Activated CD4-positive, alpha-beta T cell treated with anti-CD3 and anti-CD28 coated beads, Interleukin-2, amount 50 U/mL, for 48 hours (primary cell): ENCODE data around the gene CCDC102A.

Source experiments
- DNase-seq, 2 experiments: peaks; one replicate each; pipeline ENCODE4 v3.0.0-alpha.2; 2020

Gene CCDC102A

GRCh38 chr16:57476546-57477410, 59.6 kb downstream of the CCDC102A start:
- no peak for DNase-seq

GRCh38 chr16:57475711-57476339, 60.5 kb downstream of the CCDC102A start:
- peak; percentile 73 to 82 for DNase-seq

GRCh38 chr16:57474671-57475661, 61.4 kb downstream of the CCDC102A start:
- DNase-seq, result no peak

- DNase-seq, result no peak
Measured at GRCh38 chr16:57473906-57474305, 62.5 kb downstream of the CCDC102A start.

GRCh38 chr16:57473176-57473840, 63.1 kb downstream of the CCDC102A start:
- no peak for DNase-seq

- no peak for DNase-seq
Measured at GRCh38 chr16:57472665-57473060, 63.7 kb downstream of the CCDC102A start.

- DNase-seq, result no peak
Measured at GRCh38 chr16:57471852-57472664, 64.3 kb downstream of the CCDC102A start.

GRCh38 chr16:57471209-57471608, 65.2 kb downstream of the CCDC102A start:
- DNase-seq, result no peak

- DNase-seq, result no peak
Measured at GRCh38 chr16:57470711-57471110, 65.7 kb downstream of the CCDC102A start.

GRCh38 chr16:57469917-57470470, 66.4 kb downstream of the CCDC102A start:
- no peak for DNase-seq

GRCh38 chr16:57469046-57469445, 67.3 kb downstream of the CCDC102A start:
- DNase-seq, result no peak

GRCh38 chr16:57468346-57468745, 68.0 kb downstream of the CCDC102A start:
- no peak for DNase-seq

- no peak for DNase-seq
Measured at GRCh38 chr16:57464523-57464922, 71.8 kb downstream of the CCDC102A start.

GRCh38 chr16:57462978-57463362, 73.4 kb downstream of the CCDC102A start:
- peak in 1 of 2 experiments; percentile 17 for DNase-seq

GRCh38 chr16:57462209-57462977, 74.0 kb downstream of the CCDC102A start, which contains the start of gene POLR2C:
POLR2C (plus strand) TSS chr16:57462679; CDS start chr16:57462725, 46 bp downstream.
- peak; percentile 94 for DNase-seq
